ENCODE data around the gene C19orf12. TPM values are rescaled to one million over a fixed set of nuclear protein-coding genes. Genes with fewer than 3 reads are reported as not detected.

Gene C19orf12
- total and polyA plus RNA-seq, 3 donors from 2014 or later: 20.8 to 40.5 (median 28.8) TPM

- no peaks in the 10 kb centered on the region for H3K9me3 ChIP-seq
- no peak for TF ChIP-seq POLR2A (IDR thresholded peaks at IDR 0.05)
- TF ChIP-seq, protein P1, sequence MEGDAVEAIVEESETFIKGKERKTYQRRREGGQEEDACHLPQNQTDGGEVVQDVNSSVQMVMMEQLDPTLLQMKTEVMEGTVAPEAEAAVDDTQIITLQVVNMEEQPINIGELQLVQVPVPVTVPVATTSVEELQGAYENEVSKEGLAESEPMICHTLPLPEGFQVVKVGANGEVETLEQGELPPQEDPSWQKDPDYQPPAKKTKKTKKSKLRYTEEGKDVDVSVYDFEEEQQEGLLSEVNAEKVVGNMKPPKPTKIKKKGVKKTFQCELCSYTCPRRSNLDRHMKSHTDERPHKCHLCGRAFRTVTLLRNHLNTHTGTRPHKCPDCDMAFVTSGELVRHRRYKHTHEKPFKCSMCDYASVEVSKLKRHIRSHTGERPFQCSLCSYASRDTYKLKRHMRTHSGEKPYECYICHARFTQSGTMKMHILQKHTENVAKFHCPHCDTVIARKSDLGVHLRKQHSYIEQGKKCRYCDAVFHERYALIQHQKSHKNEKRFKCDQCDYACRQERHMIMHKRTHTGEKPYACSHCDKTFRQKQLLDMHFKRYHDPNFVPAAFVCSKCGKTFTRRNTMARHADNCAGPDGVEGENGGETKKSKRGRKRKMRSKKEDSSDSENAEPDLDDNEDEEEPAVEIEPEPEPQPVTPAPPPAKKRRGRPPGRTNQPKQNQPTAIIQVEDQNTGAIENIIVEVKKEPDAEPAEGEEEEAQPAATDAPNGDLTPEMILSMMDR (IDR thresholded peaks at IDR 0.05): no peak
- 69 to 73% methylated on average over 7 of the region's 7 CpGs for WGBS, 2 donors
- H3K4me1 ChIP-seq: no peaks in the 10 kb centered on the region
- no peak overlapping the region for H3K27ac ChIP-seq
- no peaks in the 10 kb centered on the region for H3K27me3 ChIP-seq
- no peak overlapping the region for H3K4me3 ChIP-seq
- DNase-seq: no peak
- intact Hi-C loops (cut with DNase I; ENCODE audit: low total_unique reads): no loop called here
- H3K36me3 ChIP-seq (ENCODE audit: low read depth, missing control alignments): no peaks in the 10 kb centered on the region
Measured at GRCh38 chr19:29650772-29651387, 64.2 kb downstream of the C19orf12 start.

Other genes with a start within 250 kb of the C19orf12 start
- under 1 TPM in 1 of 2 donors, not detected in 1; 0.62 TPM for gene VSTM2B, start 189.3 kb downstream of the C19orf12 start, total RNA-seq
- gene VSTM2B, start 189.3 kb downstream of the C19orf12 start, polyA plus RNA-seq (ENCODE audit: insufficient read depth, low read depth, low replicate concordance): 0.50 TPM
- gene POP4, start 109.0 kb downstream of the C19orf12 start, total RNA-seq: 10 to 100 TPM; 79.8 to 82.4 TPM
- gene POP4, start 109.0 kb downstream of the C19orf12 start, polyA plus RNA-seq (ENCODE audit: insufficient read depth, low read depth, low replicate concordance): 127 TPM
- 10 to 100 TPM; 13.5 to 26.2 TPM for gene PLEKHF1, start 49.8 kb downstream of the C19orf12 start, total RNA-seq
- 6.3 TPM for gene PLEKHF1, start 49.8 kb downstream of the C19orf12 start, polyA plus RNA-seq (ENCODE audit: insufficient read depth, low read depth, low replicate concordance)
- 10 to 100 TPM; 16.3 to 17.6 TPM for gene CCNE1, start 96.7 kb upstream of the C19orf12 start, total RNA-seq
- 32.2 TPM for gene CCNE1, start 96.7 kb upstream of the C19orf12 start, polyA plus RNA-seq (ENCODE audit: insufficient read depth, low read depth, low replicate concordance)
- 100 to 1,000 TPM in 1 of 2 donors, 10 to 100 TPM in 1; 71.4 to 104 TPM for gene URI1, start 227.0 kb upstream of the C19orf12 start, total RNA-seq
- gene URI1, start 227.0 kb upstream of the C19orf12 start, polyA plus RNA-seq (ENCODE audit: insufficient read depth, low read depth, low replicate concordance): 105 TPM

Data from testis (tissue), 3 donors.